GM12872 (cell line): ENCODE results near the gene ATM.

Source experiments
- CTCF ChIP-seq: IDR thresholded peaks from 3 replicates; pipeline ENCODE4 v1.5.1; 2011; ENCODE audit warnings: low read depth, mild to moderate bottlenecking, low read length, moderate library complexity; ENCODE audit not compliant: insufficient read depth

The ATM gene

GRCh38 chr11:108333403-108333899 is 110.6 kb downstream of the ATM start:
- TF ChIP-seq CTCF, result no peak

GRCh38 chr11:108338750-108339149 is 115.9 kb downstream of the ATM start:
- no peak for TF ChIP-seq CTCF

GRCh38 chr11:108340973-108341372 is 118.1 kb downstream of the ATM start:
- TF ChIP-seq CTCF, result no peak

- no peak for TF ChIP-seq CTCF
Observed at GRCh38 chr11:108341654-108342053, 118.8 kb downstream of the ATM start.

GRCh38 chr11:108343714-108344113 is 120.8 kb downstream of the ATM start:
- no peak for TF ChIP-seq CTCF

GRCh38 chr11:108345767-108346166 is 122.9 kb downstream of the ATM start:
- no peak for TF ChIP-seq CTCF

- TF ChIP-seq CTCF, result no peak
Observed at GRCh38 chr11:108346451-108346850, 123.6 kb downstream of the ATM start.

GRCh38 chr11:108351468-108351867 is 128.6 kb downstream of the ATM start:
- no peak for TF ChIP-seq CTCF
